OCI-LY3 (cell line): Measurements from ENCODE around the gene UROC1.

ENCODE experiments used
- EZH2phosphoT487 ChIP-seq: fragments of 200-600 bp; shearing (Covaris generic); IDR thresholded peaks from 2 replicates; pipeline ENCODE4 v1.6.1; 2018; ENCODE audit warnings: antibody characterized with exemption, mixed run types, low read depth
- TF ChIP-seq, protein P1 (sequence below): fragments of 200-600, 300-600 bp; sonication (generic); IDR thresholded peaks from 2 replicates; pipeline ENCODE4 v1.5.1; 2014; ENCODE audit warnings: antibody characterized with exemption, low read length, low read depth

- TF ChIP-seq, protein P1, sequence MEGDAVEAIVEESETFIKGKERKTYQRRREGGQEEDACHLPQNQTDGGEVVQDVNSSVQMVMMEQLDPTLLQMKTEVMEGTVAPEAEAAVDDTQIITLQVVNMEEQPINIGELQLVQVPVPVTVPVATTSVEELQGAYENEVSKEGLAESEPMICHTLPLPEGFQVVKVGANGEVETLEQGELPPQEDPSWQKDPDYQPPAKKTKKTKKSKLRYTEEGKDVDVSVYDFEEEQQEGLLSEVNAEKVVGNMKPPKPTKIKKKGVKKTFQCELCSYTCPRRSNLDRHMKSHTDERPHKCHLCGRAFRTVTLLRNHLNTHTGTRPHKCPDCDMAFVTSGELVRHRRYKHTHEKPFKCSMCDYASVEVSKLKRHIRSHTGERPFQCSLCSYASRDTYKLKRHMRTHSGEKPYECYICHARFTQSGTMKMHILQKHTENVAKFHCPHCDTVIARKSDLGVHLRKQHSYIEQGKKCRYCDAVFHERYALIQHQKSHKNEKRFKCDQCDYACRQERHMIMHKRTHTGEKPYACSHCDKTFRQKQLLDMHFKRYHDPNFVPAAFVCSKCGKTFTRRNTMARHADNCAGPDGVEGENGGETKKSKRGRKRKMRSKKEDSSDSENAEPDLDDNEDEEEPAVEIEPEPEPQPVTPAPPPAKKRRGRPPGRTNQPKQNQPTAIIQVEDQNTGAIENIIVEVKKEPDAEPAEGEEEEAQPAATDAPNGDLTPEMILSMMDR = no peak
- no peak for TF ChIP-seq EZH2phosphoT487
Observed at GRCh38 chr3:126433105-126433430, 84.5 kb downstream of the UROC1 start.
